HCT116 (cell line): ENCODE data around the gene CCNK. TPM values are rescaled to one million over a fixed set of nuclear protein-coding genes. Genes with fewer than 3 reads are reported as not detected.

Experiments used
- ATAC-seq: fragments of 200-7000 bp; cut with Tn5 transposase; 2 replicates; pipeline ENCODE4 v1.9.1; 2020; ENCODE audit warnings: mild to moderate bottlenecking, moderate library complexity
- BruUV-seq: library from RNA; stranded (reverse); fragments of 400-500 nt; replicated peaks from 2 replicates; lab custom pipeline; 2021; lab: Mats Ljungman, UMichigan
- CTCF ChIA-PET: fragments of 300-600 bp; sonication (Branson Sonifier 250); formaldehyde crosslinking; loops from one replicate; lab custom pipeline; 2021; ENCODE audit warnings: antibody characterized with exemption; lab: Charles Lee
- POLR2A ChIA-PET: fragments of 300-600, 350-600 bp; sonication (Branson Sonifier 250); formaldehyde crosslinking; loops from one replicate; lab custom pipeline; 2021; ENCODE audit warnings: antibody characterized with exemption; lab: Charles Lee
- RAD21 ChIA-PET, 2 experiments: fragments of 300-600 bp; sonication (Branson Sonifier 250); formaldehyde crosslinking; loops; one replicate each; lab custom pipeline; 2023; ENCODE audit warnings: low total read pairs in 2 of 2; ENCODE audit not compliant: uncharacterized antibody in 2 of 2, unreplicated experiment in 2 of 2, low non-redundant PET in 1 of 2; lab: Charles Lee
- DNase-seq: peaks from one replicate; pipeline ENCODE4 v3.0.0-alpha.2; 2010; ENCODE audit warnings: low read depth, low spot score
- H2AFZ ChIP-seq: fragments of 200-600 bp; shearing (Covaris generic), sonication (generic); 2 replicates; pipeline ENCODE4 v1.6.1; 2017; ENCODE audit warnings: low read depth, mixed run types, mixed read lengths, antibody characterized with exemption, low read length; ENCODE audit not compliant: poor library complexity, severe bottlenecking
- H3K27ac ChIP-seq: 2 replicates; pipeline ENCODE4 v1.5.1; 2012; ENCODE audit warnings: low read depth, low read length
- H3K27me3 ChIP-seq: fragments of 200-600 bp; sonication (generic); 2 replicates; pipeline ENCODE4 v1.6.1; 2016; ENCODE audit warnings: mixed run types, low read length, mixed read lengths; ENCODE audit not compliant: insufficient read depth
- H3K36me3 ChIP-seq, 2 experiments: fragments of 200-500 bp in 1 of 2; fragments of 200-600 bp in 1 of 2; sonication (Bioruptor generic) in 1 of 2; sonication (generic) in 1 of 2; 2 replicates each; pipeline versions ENCODE4 v1.5.1 to v1.6.1; 2014 to 2016; ENCODE audit warnings: low read length in 2 of 2, inconsistent platforms in 1 of 2, mixed read lengths in 1 of 2, mixed run types in 1 of 2; ENCODE audit not compliant: insufficient read depth in 2 of 2, control insufficient read depth in 1 of 2
- H3K4me1 ChIP-seq, 2 experiments: fragments of 200-600 bp in 1 of 2; sonication (generic) in 1 of 2; 2 replicates each; pipeline versions ENCODE4 v1.5.1 to v1.6.1; 2012 to 2017; ENCODE audit warnings: low read length in 2 of 2, inconsistent platforms in 1 of 2, mild to moderate bottlenecking in 1 of 2, mixed read lengths in 1 of 2, mixed run types in 1 of 2, moderate library complexity in 1 of 2; ENCODE audit not compliant: insufficient read depth in 2 of 2, control insufficient read depth in 1 of 2
- H3K4me2 ChIP-seq: fragments of 200-600 bp; sonication (generic); 2 replicates; pipeline ENCODE4 v1.6.1; 2017; ENCODE audit warnings: mixed run types, low read length, mixed read lengths
- H3K4me3 ChIP-seq, 2 experiments: fragments of 200-600 bp in 1 of 2; sonication (generic) in 1 of 2; replicated peaks in 1 of 2; 2 replicates each; pipeline ENCODE4 v1.5.1; 2011 to 2016; ENCODE audit warnings: low read length in 2 of 2, control low read depth in 1 of 2, low read depth in 1 of 2, mild to moderate bottlenecking in 1 of 2, mixed read lengths in 1 of 2, mixed run types in 1 of 2
- H3K79me2 ChIP-seq: fragments of 200-600 bp; sonication (generic); 2 replicates; pipeline ENCODE4 v1.6.1; 2017; ENCODE audit warnings: mild to moderate bottlenecking, mixed run types, low read length, moderate library complexity, mixed read lengths; ENCODE audit not compliant: insufficient read depth
- H3K9ac ChIP-seq: fragments of 200-600 bp; sonication (generic); 2 replicates; pipeline ENCODE4 v1.6.1; 2016; ENCODE audit warnings: low read length, mixed read lengths
- H3K9me2 ChIP-seq: fragments of 200-600 bp; sonication (generic), shearing (Covaris generic); 2 replicates; pipeline ENCODE4 v1.6.1; 2017; ENCODE audit warnings: mixed run types, mild to moderate bottlenecking, moderate library complexity; ENCODE audit not compliant: insufficient read depth
- H3K9me3 ChIP-seq, 2 experiments: fragments of 200-500 bp in 1 of 2; fragments of 200-600 bp in 1 of 2; sonication (Bioruptor generic) in 1 of 2; sonication (generic) in 1 of 2; 2 replicates each; pipeline ENCODE4 v1.6.1; 2014 to 2017; ENCODE audit warnings: low read length in 2 of 2, mixed read lengths in 2 of 2, inconsistent platforms in 1 of 2, low read depth in 1 of 2, mild to moderate bottlenecking in 1 of 2, mixed run types in 1 of 2, moderate library complexity in 1 of 2; ENCODE audit not compliant: control insufficient read depth in 1 of 2, insufficient read depth in 1 of 2
- H4K20me1 ChIP-seq: fragments of 200-600 bp; sonication (generic), shearing (Covaris generic); 2 replicates; pipeline ENCODE4 v1.6.1; 2017; ENCODE audit warnings: mixed run types, mild to moderate bottlenecking, moderate library complexity; ENCODE audit not compliant: insufficient read depth
- ATF3 ChIP-seq: IDR thresholded peaks from 2 replicates; pipeline ENCODE4 v1.6.1; 2012
- CBX3 ChIP-seq: IDR thresholded peaks from 2 replicates; pipeline ENCODE4 v1.6.1; 2012; ENCODE audit warnings: low read depth
- CEBPB ChIP-seq: IDR thresholded peaks from 2 replicates; pipeline ENCODE4 v1.6.1; 2012; ENCODE audit warnings: low read depth
- CTCF ChIP-seq, 3 experiments: fragments of 200-600 bp in 1 of 3; sonication (generic) in 1 of 3; IDR thresholded peaks in 2 of 3; conservative IDR thresholded peaks in 1 of 3; 2 replicates each; pipeline ENCODE4 v1.5.1; 2012 to 2017; ENCODE audit warnings: low read depth in 2 of 3, low read length in 2 of 3, antibody characterized with exemption in 1 of 3, borderline replicate concordance in 1 of 3, control low read depth in 1 of 3, mild to moderate bottlenecking in 1 of 3, mixed read lengths in 1 of 3, mixed run types in 1 of 3, moderate library complexity in 1 of 3; ENCODE audit not compliant: insufficient read depth in 1 of 3
- EZH2 ChIP-seq: fragments of 200-600 bp; sonication (generic); IDR thresholded peaks from 2 replicates; pipeline ENCODE4 v1.6.1; 2017; ENCODE audit warnings: antibody characterized with exemption, mixed run types
- JUND ChIP-seq: IDR thresholded peaks from 2 replicates; pipeline ENCODE4 v1.6.1; 2012
- MAX ChIP-seq: IDR thresholded peaks from 2 replicates; pipeline ENCODE4 v1.6.1; 2012
- RAD21 ChIP-seq: IDR thresholded peaks from 2 replicates; pipeline ENCODE4 v1.6.1; 2012; ENCODE audit warnings: low read depth, mild to moderate bottlenecking
- SIN3A ChIP-seq: IDR thresholded peaks from 2 replicates; pipeline ENCODE4 v1.6.1; 2012; ENCODE audit warnings: low read depth
- SRF ChIP-seq: IDR thresholded peaks from 2 replicates; pipeline ENCODE4 v1.6.1; 2012; ENCODE audit warnings: low read depth
- ZBTB33 ChIP-seq: IDR thresholded peaks from 2 replicates; pipeline ENCODE4 v1.6.1; 2011; ENCODE audit warnings: mild to moderate bottlenecking, low read length, moderate library complexity; ENCODE audit not compliant: insufficient replicate concordance; ENCODE audit errors: extremely low read depth
- intact Hi-C: fragments of 100-400 bp; cut with micrococcal nuclease; formaldehyde crosslinking; loops from 2 replicates; pipeline ENCODE4 v1.10.0; 2022
- total RNA-seq: library from RNA; stranded (reverse); gene quantifications from one replicate; pipeline ENCODE4 v1.2.1, GENCODE V29; 2021; ENCODE audit not compliant: unreplicated experiment

CCNK gene
- total RNA-seq, 1 experiment from 2014 or later: 68.2 TPM

GRCh38 chr14:99519347-99519881 is 38.2 kb downstream of the CCNK start:
- ChIA-PET POLR2A (no interaction called here), RAD21 (no interaction called here)
- intact Hi-C loops: no loop called here
- H3K27ac ChIP-seq: no peak overlapping the region
- TF ChIP-seq RAD21: no peak
- TF ChIP-seq CTCF (IDR thresholded peaks at IDR 0.05 in 2 of 3, conservative IDR thresholded peaks at IDR 0.05 in 1 of 3; ENCODE audit: borderline replicate concordance in 1 of 3, insufficient read depth in 1 of 3, low read depth in 2 of 3, low read length in 2 of 3): no peak
- no peak for TF ChIP-seq CEBPB
- no peak for TF ChIP-seq ATF3
- TF ChIP-seq, all 23 proteins: peak for 0
- BruUV-seq: no TSS peak
- H3K79me2 ChIP-seq: peaks cover 7% of the 10 kb centered on the region; the same call in 1 of the 2 replicates
- no peak for DNase-seq
- no peaks in the 10 kb centered on the region for H3K27me3 ChIP-seq
- CTCF ChIA-PET: interaction anchor here (0.7 kb wide), 1 partner anchor 57 kb away, joined by 3 read pairs; no protein-coding TSS in a partner anchor
- H3K9ac ChIP-seq: no peak overlapping the region
- H2AFZ ChIP-seq: no peak overlapping the region
- H3K9me2 ChIP-seq: no peaks in the 10 kb centered on the region
- H4K20me1 ChIP-seq: no peaks in the 10 kb centered on the region
- no peak overlapping the region for H3K4me3 ChIP-seq
- peaks cover 0 to 3% of the 10 kb centered on the region in 2 experiments; a peak in 1 of 4 replicates for H3K36me3 ChIP-seq
- no peak overlapping the region for H3K4me2 ChIP-seq
- H3K9me3 ChIP-seq: no peaks in the 10 kb centered on the region
- peaks cover 0 to 6% of the 10 kb centered on the region in 2 experiments; a peak in 2 of 4 replicates for H3K4me1 ChIP-seq
- no peak for ATAC-seq

- no peaks in the 10 kb centered on the region for H3K9me2 ChIP-seq
- no peak for DNase-seq
- H2AFZ ChIP-seq: no peak overlapping the region
- H3K79me2 ChIP-seq: peaks cover 7% of the 10 kb centered on the region; the same call in 1 of the 2 replicates
- no peak overlapping the region for H3K27ac ChIP-seq
- BruUV-seq: no TSS peak
- no peak for ATAC-seq
- POLR2A ChIA-PET: no interaction called here
- no peaks in the 10 kb centered on the region; a peak in 1 of 4 replicates for H3K36me3 ChIP-seq
- intact Hi-C loops: loop anchor here (10.0 kb wide), 1 partner anchor 425 kb away; no protein-coding TSS in a partner anchor
- no peaks in the 10 kb centered on the region for H4K20me1 ChIP-seq
- H3K4me3 ChIP-seq: no peak overlapping the region
- no peaks in the 10 kb centered on the region for H3K9me3 ChIP-seq
- RAD21 ChIA-PET: no interaction called here
- no peak overlapping the region for H3K9ac ChIP-seq
- no peak overlapping the region for H3K4me2 ChIP-seq
- peaks cover 0 to 6% of the 10 kb centered on the region in 2 experiments; a peak in 2 of 4 replicates for H3K4me1 ChIP-seq
- CTCF ChIA-PET: no interaction called here
- H3K27me3 ChIP-seq: no peaks in the 10 kb centered on the region
- no peak for TF ChIP-seq SIN3A
- no peak for TF ChIP-seq ZBTB33
- TF ChIP-seq MAX: no peak
- TF ChIP-seq EZH2: no peak
- TF ChIP-seq CBX3: no peak
- TF ChIP-seq SRF: no peak
- TF ChIP-seq JUND: no peak
Observed at GRCh38 chr14:99519931-99520421, 38.8 kb downstream of the CCNK start.
